HG03060 (cell line): ENCODE results near the gene NDUFB8.
"Not testable (repeated sequence)": the region's sequence is repeated elsewhere in the genome, so short reads cannot be mapped to it uniquely, and the experiment has no call there.

Source experiments
- ATAC-seq: cut with Tn5 transposase; IDR thresholded peaks from one replicate; pipeline ENCODE4 v1.9.1; 2021; ENCODE audit warnings: low read depth, moderate number of reproducible peaks; ENCODE audit not compliant: unreplicated experiment

NDUFB8 gene

GRCh38 chr10:100529475-100530298, at the start of gene NDUFB8:
TSS of gene NDUFB8 (minus strand) at chr10:100529871. CDS start at chr10:100529851, 20 bp downstream.
- ATAC-seq = no peak

GRCh38 chr10:100576282-100576635, 46.6 kb upstream of the NDUFB8 start:
- no peak for ATAC-seq

- no peak for ATAC-seq
Observed at GRCh38 chr10:100575585-100576281, 46.1 kb upstream of the NDUFB8 start.

- ATAC-seq = not testable (repeated sequence)
Observed at GRCh38 chr10:100575146-100575545, 45.5 kb upstream of the NDUFB8 start.

- no peak for ATAC-seq
Observed at GRCh38 chr10:100571084-100571856, 41.6 kb upstream of the NDUFB8 start.

GRCh38 chr10:100570506-100570905, 40.8 kb upstream of the NDUFB8 start:
- ATAC-seq = no peak

- no peak for ATAC-seq
Observed at GRCh38 chr10:100569687-100570481, 40.2 kb upstream of the NDUFB8 start.

GRCh38 chr10:100568912-100569311, 39.2 kb upstream of the NDUFB8 start:
- ATAC-seq = no peak

- ATAC-seq = no peak
Observed at GRCh38 chr10:100567826-100568225, 38.2 kb upstream of the NDUFB8 start.

GRCh38 chr10:100567249-100567648, 37.6 kb upstream of the NDUFB8 start:
- no peak for ATAC-seq

GRCh38 chr10:100566561-100566960, 36.9 kb upstream of the NDUFB8 start:
- ATAC-seq = no peak

- ATAC-seq = no peak
Observed at GRCh38 chr10:100565206-100565985, 35.7 kb upstream of the NDUFB8 start.

- ATAC-seq = no peak
Observed at GRCh38 chr10:100562008-100562672, 32.5 kb upstream of the NDUFB8 start.

GRCh38 chr10:100561005-100561404, 31.3 kb upstream of the NDUFB8 start:
- ATAC-seq = no peak

GRCh38 chr10:100560248-100560647, 30.6 kb upstream of the NDUFB8 start:
- no peak for ATAC-seq

- ATAC-seq = no peak
Observed at GRCh38 chr10:100554902-100555301, 25.2 kb upstream of the NDUFB8 start.

- ATAC-seq = no peak
Observed at GRCh38 chr10:100553929-100554328, 24.3 kb upstream of the NDUFB8 start.

GRCh38 chr10:100551738-100552137, 22.1 kb upstream of the NDUFB8 start:
- no peak for ATAC-seq

- no peak for ATAC-seq
Observed at GRCh38 chr10:100551196-100551595, 21.5 kb upstream of the NDUFB8 start.
